Measurements from ENCODE around the gene CACFD1.

CACFD1 gene

DNA sequence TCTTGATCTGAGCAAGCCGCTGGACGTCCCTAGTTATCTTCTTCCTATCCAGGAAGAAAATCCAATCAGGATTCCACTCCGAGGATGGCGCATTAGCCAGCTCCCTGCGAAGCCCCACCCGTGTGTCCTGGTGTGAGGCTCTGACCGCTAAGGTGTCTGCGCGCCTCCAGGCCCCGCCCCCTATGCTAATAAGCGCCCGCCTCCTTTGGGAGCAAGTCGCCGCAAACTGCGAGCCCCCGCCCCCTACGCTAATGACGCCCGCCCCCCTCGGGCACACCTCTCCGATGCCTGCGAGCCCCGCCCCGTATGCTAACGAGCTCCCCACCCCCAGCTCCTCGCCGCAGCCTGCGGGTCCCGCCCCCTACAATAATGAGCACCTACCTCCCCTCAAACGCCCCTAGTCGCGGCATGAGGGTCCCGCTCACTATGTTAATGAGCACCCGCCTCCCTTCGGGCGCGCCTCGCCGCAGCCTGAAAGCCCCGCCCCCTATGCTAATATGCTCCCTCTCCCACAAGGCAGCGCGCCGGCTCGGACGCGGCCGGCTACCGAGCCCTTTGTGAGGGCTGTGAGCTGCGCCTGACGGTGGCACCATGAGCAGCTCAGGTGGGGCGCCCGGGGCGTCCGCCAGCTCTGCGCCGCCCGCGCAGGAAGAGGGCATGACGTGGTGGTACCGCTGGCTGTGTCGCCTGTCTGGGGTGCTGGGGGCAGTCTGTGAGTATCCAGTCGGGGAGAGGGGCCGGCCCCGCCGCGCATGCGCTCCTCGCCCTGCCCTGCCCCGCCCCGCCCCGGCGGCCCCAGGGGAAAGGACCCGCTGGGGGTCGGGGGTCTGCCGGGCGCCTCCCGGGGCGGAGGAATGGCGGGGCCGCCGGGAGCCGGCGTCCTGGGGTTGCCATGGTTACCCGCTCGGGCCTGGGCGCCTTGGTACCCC lies at the start of gene CACFD1:
CACFD1 (plus strand) TSS at position 503 of the 929 bp plus-strand sequence; CDS start at position 592, 89 bp downstream.
- DNase-seq (ENCODE audit: low read depth), result peak; percentile 89

DNA sequence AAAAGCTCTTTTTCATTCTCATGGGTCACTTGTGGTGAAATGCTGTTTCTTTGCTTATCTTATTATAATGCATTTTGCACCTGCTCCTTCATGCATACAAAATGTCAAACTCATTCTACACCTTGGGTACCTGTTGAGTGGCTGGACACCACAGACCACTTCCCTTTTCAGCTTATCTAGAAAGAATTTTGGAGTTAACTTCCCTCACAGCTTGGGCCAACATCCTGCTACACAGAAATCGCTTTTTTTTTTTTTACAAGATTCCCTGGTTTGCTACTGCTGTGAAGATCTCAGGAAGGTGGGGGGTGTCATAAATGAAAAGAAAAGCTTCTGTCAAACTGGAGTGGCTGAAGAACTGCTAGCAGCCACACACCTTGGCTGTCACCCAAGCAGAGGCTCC lies 44.6 kb upstream of the CACFD1 start:
- no peak for DNase-seq (ENCODE audit: low read depth)

DNA sequence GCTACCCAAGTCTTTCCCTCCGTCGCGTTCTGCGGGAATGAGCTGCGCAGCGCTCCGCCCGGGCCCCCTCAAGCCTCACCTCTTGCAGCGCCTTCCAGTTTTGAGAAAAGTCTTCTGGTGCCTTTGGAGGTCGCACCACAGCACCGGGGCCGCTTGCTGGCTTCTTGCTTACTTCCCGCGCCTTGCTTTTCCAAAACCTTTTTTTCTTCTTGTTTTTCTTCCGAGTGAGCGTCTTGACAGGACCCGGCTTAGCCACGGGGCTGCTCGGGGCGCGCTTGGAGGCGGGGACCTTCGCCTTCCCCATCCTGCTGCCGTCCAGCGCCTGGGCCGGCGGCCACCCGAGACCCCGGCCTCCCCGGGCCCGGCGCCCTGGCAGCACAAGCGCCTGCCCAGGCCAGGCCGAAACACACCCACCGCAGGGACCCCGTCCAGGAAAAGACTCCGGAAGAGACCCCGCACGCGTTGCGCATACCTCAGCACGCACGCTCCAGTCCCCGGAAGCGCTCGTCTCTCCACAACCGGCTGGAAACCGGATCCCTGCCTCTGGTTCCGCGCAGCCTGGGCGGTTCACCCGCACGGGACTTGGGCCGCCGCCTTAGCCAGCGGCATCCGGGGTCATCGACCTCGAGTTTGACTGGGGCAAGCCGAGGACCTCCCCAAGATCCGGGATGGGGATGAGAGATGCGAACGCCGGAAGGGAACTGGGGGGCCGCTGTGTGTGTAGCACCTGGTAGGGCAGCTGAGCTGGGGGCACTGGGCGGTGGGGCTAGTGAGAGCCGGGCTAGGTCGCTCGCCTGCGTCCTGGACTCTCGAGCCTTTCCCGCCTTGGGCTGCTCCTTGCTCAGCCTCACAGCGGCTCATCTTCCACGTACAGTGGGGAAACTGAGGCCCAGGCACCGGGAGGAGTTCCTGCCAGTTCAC lies 42.0 kb upstream of the CACFD1 start, which contains the start of gene REXO4:
REXO4 (minus strand) TSS at position 470 of the 921 bp plus-strand sequence; CDS start at position 304, 166 bp downstream.
- peak; percentile 87 for DNase-seq (ENCODE audit: low read depth)

DNA sequence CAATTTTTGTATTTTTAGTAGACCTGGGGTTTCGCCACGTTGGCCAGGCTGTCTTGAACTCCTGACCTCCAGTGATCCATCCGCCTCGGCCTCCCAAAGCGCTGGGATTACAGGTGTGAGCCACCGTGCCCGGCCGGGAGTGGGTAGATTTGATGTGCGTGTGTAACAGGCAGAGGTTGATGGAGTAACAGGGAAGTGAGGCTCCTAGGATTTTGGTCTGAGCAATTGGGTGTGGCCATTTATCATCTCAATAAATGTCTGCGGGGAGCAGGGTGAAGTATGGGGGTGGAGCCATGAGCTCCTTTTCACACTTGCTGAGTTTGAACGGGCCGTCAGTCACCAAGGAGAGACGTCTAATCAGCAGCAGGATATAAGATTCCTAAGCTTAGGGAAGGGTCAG lies 40.8 kb upstream of the CACFD1 start:
- no peak for DNase-seq (ENCODE audit: low read depth)

DNA sequence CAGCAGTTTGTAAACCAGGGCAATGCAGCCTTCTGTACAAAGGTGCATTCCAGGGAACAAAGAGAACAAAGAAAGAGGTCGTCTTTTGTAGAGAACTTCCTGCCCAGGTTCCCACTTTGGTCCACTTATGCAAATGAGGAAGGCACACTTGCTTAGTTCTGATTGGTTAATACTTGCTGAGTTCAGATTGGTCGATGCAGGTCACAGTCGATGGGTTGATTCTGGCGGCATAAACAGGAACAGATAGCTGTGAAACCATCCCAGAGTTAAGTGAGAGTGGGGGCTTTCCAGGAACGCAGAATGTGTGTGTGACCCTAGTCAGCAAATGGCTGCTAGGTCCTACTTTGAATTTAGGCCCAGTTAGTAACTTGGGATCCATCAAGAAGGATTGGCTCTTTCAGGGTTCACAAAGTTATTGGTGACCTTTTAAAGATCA lies 39.4 kb upstream of the CACFD1 start:
- DNase-seq (ENCODE audit: low read depth), result no peak

DNA sequence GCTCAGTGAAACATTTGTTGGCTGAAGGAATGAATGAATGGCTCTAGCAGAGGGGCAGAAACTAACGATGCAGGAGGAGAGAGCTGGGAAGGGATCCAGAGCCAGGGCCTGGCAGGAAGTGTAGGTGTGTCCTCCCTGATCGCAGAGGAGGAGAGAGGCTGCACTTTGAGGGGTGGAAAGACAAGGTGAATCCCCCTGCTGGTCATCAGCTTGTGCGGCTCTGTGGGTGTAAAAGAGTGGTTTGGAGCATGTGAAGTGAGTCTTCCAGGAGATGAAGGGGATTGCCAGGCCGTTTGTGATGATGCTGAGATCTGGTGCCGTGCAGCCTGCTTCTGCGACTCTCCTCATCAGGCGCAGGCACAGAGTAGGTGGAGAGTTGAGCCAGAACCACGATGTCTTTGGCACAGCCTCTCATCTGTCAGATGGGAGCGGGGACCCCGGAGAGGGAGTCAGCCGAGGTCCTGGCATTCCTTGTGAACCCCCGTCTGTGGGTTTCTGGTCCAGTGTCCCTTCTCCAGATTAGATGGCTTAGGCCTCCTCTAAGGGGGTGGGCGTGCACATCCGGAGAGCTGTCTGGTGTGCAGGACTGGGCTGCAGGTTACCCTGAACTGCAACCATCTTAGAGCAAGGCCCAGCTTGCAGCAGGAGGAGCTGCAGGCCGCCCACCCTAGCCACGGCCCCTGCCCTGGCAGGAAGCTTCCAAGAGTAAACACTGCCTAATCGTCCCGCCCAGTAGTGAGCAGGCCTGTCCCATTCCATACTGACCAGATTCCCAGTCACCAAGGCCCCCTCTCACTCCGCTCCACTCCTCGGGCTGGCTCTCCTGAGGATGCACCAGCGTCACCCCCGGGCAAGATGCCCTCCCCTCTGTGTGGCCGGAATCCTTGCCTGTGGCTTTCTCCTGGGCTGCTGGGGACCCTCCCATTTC lies 37.9 kb upstream of the CACFD1 start, which contains the start of gene ADAMTS13:
ADAMTS13 (plus strand) TSS at position 753 of the 928 bp plus-strand sequence; CDS start at position 830, 77 bp downstream.
- peak; percentile 39 for DNase-seq (ENCODE audit: low read depth)

DNA sequence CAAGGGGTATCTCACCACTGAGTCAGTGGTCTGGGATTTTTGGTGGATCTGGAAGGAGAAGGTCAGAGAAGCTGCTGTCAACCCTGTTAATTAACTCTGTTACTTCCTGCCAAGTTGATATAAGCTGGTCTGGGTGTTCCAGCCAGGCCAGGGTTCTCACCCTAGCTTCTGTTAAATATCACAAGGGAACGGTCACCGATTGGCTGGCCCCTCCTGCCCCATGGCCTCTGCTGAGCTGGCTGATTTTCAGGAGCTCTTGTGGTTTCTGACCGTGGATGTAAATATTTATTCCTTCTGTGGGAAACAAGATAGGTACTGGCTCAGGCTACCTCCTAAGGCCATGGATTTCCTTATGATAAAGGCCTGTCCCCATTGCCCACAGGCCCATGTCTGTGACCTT lies 36.6 kb upstream of the CACFD1 start:
- no peak for DNase-seq (ENCODE audit: low read depth)

DNA sequence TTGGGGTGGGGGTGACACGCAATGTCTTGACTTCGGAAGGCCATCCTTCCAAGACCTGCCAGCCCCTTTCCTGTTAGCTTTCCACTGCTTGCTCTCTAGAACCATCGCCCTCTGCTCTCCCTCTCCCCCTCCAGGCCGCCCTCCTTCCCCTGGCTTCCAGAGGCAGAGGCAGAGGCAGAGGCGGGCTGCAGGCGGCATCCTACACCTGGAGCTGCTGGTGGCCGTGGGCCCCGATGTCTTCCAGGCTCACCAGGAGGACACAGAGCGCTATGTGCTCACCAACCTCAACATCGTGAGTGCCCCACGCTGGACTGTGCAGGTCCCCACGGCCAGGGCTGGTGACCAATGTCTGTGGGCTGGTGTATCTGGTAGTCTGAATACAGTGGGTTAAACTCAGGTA lies 35.6 kb upstream of the CACFD1 start:
- no peak for DNase-seq (ENCODE audit: low read depth)

DNA sequence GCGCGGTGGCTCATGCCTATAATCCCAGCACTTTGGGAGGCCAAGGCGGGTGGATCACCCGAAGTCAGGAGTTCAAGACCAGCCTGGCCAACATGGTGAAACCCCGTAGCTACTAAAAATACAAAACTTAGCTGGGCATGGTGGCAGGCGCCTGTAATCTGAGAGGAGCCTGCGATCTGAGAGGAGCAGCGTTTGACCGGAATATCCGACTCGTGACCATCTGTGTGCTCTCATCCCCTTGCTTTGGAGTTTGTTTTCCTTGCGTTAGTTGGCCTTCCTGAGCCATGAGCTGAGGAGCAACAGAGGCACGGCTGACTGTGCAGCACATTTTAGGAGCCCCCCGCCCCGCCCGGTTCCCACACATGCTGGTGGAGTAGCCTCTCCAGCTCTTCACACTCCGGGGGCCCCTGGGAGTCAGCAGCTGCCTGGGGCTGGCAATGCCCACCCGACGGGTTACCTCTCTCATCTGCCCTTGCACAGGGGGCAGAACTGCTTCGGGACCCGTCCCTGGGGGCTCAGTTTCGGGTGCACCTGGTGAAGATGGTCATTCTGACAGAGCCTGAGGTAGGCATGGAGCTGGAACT lies 34.6 kb upstream of the CACFD1 start:
- no peak for DNase-seq (ENCODE audit: low read depth)

DNA sequence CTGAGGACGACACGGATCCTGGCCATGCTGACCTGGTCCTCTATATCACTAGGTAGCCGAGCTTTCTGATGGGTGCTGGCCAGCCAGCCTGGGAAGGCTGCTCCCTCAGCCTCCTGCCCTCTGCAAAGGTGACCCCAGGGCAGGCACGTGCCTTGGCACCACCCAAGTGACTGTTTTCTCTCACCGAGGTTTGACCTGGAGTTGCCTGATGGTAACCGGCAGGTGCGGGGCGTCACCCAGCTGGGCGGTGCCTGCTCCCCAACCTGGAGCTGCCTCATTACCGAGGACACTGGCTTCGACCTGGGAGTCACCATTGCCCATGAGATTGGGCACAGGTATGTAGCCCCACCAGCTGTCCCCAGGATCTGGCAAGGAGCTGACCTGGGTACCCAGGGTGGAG lies 33.8 kb upstream of the CACFD1 start:
- no peak for DNase-seq (ENCODE audit: low read depth)

DNA sequence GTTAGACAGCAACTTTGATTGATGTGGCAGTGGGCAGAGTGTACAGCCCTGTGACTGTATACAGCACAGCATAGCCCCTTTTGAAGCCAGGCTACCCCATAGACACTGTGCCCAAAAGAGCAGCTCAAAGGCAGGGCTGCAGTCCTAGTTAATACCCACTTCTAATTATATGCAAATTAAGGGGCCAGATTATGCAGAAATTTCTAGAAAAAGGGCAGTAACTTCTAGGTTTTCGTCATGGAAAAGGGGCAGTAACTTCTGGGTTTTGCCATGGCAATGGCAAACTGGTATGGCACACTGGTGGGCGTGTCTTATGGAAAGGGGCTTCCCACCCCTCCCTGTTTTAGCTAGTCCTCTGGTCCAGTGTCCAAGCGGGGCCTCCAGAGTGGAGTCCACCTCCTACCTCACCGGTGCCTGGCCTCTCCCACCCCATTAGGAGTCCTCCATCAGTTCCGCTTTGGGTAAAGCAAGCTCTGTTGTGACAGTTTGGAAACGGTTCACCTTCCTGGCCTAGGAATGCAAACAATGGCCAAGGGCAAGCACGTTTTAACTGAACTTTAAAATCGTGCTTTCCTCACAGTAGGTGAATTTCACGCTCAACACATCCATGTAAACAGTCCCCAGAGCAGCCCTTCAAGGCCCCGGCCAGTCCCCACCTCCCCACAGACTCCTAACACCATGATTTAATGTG lies 32.0 kb upstream of the CACFD1 start:
- DNase-seq (ENCODE audit: low read depth), result no peak

DNA sequence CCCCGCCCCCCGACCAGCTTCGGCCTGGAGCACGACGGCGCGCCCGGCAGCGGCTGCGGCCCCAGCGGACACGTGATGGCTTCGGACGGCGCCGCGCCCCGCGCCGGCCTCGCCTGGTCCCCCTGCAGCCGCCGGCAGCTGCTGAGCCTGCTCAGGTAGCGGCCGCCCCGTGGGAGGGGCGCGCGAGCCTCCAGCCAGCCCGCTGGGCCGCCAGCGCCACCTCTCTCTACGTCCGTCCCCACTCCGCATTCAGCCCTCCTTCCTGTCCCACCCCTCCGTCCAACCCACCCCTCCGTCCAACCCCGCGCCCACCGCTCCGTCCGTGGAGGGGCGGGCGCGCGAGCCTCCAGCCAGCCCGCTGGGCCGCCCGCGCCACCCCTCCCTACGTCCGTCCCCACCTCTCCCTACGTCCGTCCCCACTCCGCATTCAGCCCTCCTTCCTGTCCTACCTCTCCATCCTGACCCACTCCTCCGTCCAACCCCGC lies 31.1 kb upstream of the CACFD1 start:
- DNase-seq (ENCODE audit: low read depth), result no peak

DNA sequence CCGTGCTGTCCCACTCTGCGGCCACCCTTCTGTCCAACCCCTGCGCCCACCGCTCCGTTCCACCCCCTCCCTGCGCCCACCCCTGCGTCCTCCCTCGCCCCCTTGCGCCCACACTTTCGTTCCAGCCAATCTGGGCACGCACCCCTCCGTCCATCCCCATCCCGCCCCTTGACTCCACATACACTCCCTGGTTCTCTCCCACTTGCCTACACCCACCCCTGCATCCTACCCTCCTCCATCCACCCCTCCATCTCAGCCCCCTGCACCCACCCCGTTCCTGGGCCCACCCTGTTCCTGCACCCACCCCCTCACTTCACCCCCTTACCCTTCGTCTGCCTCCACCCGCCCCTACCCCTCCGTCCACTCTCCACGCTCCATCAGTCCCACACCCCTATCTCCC lies 30.6 kb upstream of the CACFD1 start:
- no peak for DNase-seq (ENCODE audit: low read depth)

DNA sequence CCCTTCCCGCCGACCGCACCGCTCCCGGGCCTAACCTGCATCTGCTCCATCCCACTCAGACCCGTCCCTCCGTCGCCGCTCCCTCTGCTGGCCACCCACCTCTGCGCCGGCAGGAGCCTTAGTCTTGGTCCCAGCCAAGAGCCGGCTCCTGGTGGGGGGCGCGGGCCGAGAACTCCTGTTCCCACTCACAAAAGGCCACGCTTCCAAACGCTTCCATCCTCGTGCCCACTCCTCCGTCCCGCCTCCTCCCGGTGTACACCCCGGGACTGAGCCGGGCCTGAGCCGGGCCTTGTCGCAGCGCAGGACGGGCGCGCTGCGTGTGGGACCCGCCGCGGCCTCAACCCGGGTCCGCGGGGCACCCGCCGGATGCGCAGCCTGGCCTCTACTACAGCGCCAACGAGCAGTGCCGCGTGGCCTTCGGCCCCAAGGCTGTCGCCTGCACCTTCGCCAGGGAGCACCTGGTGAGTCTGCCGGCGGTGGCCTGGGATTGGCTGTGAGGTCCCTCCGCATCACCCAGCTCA lies 30.1 kb upstream of the CACFD1 start:
- DNase-seq (ENCODE audit: low read depth), result no peak

DNA sequence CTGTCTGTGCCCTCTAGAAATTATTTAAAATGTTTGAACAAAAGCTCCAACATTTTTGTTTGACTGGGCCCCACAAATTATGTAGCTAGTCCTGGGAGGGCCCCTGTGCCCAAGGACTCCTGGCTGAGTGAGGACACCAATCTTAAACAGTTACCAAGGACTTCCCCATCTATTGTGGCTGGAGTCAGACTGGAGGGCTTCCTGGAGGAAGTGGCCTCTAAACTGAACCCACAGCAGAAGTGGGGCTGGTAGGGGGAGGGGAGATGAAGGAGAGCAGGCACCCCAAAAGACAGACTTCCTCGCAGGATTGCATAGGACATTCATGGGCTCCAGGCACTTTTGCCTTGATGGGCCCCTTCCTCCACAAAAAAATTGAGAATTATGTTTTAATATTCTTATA lies 29.5 kb upstream of the CACFD1 start:
- DNase-seq (ENCODE audit: low read depth), result no peak

DNA sequence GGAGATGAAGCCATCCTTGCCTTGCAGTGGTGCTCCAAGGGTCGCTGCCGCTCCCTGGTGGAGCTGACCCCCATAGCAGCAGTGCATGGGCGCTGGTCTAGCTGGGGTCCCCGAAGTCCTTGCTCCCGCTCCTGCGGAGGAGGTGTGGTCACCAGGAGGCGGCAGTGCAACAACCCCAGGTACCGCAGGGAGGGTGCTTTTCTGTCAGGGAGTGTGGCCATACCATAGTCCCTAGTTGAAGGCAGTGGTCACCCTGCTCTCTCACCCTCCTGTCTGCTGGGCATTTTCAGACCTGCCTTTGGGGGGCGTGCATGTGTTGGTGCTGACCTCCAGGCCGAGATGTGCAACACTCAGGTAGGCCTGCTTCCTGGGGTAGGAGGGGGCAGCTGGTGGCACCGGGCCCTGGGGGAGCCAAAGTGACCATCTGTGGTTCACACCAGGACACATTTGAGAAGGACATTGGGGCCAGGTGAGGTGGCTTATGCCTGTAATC lies 26.4 kb upstream of the CACFD1 start:
- no peak for DNase-seq (ENCODE audit: low read depth)

DNA sequence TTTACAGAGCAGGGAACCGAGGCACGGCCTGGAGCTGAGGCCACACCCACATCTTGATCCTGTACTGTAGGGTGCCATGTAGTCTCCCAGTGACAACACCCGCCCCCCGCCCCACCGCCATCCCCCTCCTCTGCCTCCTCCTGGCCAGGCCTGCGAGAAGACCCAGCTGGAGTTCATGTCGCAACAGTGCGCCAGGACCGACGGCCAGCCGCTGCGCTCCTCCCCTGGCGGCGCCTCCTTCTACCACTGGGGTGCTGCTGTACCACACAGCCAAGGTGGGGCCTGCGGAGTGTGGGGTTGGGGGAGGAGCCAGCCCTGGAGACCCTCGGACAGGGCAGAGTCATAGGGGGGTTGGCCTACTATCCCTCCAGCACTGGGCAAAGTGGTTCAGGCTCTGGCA lies 23.1 kb upstream of the CACFD1 start:
- no peak for DNase-seq (ENCODE audit: low read depth)

DNA sequence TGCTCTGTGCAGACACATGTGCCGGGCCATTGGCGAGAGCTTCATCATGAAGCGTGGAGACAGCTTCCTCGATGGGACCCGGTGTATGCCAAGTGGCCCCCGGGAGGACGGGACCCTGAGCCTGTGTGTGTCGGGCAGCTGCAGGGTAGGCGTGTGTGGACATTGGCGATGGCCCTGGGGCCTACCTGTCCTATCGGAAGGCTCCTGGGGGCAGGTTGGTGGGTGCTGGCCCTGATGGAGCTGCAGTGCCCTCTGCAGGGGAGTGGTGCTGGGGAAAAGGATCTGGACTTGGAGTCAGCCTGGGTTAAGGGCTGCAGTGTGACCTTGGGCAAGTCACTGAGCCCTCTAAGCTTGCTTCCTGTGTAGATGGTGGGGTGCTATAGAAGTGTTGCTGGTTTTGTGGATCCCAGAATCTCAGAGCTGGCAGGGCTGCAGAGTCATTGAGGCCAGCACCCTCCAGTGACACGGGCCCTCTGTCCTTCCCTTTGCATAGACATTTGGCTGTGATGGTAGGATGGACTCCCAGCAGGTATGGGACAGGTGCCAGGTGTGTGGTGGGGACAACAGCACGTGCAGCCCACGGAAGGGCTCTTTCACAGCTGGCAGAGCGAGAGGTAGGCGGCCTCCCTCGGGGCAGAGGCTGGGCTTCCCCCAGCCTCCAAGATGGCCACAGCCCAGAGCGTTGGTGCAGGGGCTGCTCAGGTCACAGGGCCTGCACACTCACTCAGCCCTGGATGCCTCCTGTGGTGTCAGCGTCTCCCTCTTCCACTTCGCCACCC lies 21.8 kb upstream of the CACFD1 start:
- no peak for DNase-seq (ENCODE audit: low read depth)

DNA sequence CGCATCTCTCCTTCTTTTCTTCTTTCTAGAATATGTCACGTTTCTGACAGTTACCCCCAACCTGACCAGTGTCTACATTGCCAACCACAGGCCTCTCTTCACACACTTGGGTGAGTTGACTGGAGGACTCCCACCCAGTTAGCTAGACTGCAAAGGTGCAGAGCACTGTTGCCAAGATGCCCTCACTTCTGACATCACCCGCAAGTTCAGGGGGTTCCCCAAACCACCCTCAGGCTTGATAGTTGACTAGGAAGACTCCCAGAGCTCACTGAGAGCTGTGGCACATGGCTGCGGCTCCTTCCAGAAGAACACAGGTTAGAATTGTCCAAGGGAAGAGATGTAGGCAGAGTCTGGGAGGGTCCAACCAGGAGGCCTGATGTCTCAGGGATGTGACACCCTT lies 20.4 kb upstream of the CACFD1 start:
- no peak for DNase-seq (ENCODE audit: low read depth)

Measured in activated T-cell treated with anti-CD3 and anti-CD28 coated beads for 48 hours (primary cell).